Mesothelial cell of epicardium (in vitro differentiated cells): ENCODE data around the gene DACT3. TPM values are rescaled to one million over a fixed set of nuclear protein-coding genes. Genes with fewer than 3 reads are reported as not detected.
"Not testable (repeated sequence)": the region's sequence is repeated elsewhere in the genome, so short reads cannot be mapped to it uniquely, and the experiment has no call there.

Source experiments
- DNase-seq, 2 experiments: peaks; one replicate each; pipeline ENCODE4 v3.0.0; 2021; ENCODE audit warnings: low spot score in 2 of 2; ENCODE audit not compliant: unreplicated experiment in 2 of 2
- H3K27ac Mint-ChIP-seq: 2 replicates; pipeline ENCODE4 v1.8.0; 2021; ENCODE audit warnings: mixed read lengths
- H3K27me3 Mint-ChIP-seq: 2 replicates; pipeline ENCODE4 v1.8.0; 2021; ENCODE audit warnings: low read depth, mixed read lengths
- H3K36me3 Mint-ChIP-seq: 2 replicates; pipeline ENCODE4 v1.8.0; 2021; ENCODE audit warnings: mixed read lengths
- H3K4me1 Mint-ChIP-seq: 2 replicates; pipeline ENCODE4 v1.8.0; 2021; ENCODE audit warnings: mixed read lengths
- H3K4me3 Mint-ChIP-seq: 2 replicates; pipeline ENCODE4 v1.8.0; 2021; ENCODE audit warnings: mild to moderate bottlenecking, moderate library complexity, mixed read lengths
- H3K9me3 Mint-ChIP-seq: 2 replicates; pipeline ENCODE4 v1.8.0; 2021; ENCODE audit warnings: mixed read lengths
- CTCF ChIP-seq: fragments of 200-600 bp; sonication (generic); IDR thresholded peaks from one replicate; pipeline ENCODE4 v1.5.0; 2021; ENCODE audit warnings: antibody characterized with exemption; ENCODE audit not compliant: unreplicated experiment
- total RNA-seq: library from RNA; stranded (reverse); gene quantifications from 3 replicates; pipeline ENCODE4 v1.2.1, GENCODE V29; 2021

Gene DACT3
- total RNA-seq, 1 donor from 2014 or later, result 48.8 TPM

GRCh38 chr19:46630586-46631205, 30.3 kb downstream of the DACT3 start:
- Mint-ChIP-seq H3K4me1 (peaks cover 40% of the 10 kb centered on the region), H3K27ac (peak overlapping the region; percentile 97), H3K4me3 (no peak overlapping the region), H3K36me3 (no peaks in the 10 kb centered on the region), H3K27me3 (peaks cover 18% of the 10 kb centered on the region), H3K9me3 (no peaks in the 10 kb centered on the region)
- TF ChIP-seq CTCF, result no peak
- DNase-seq, result no peak

- no peak for TF ChIP-seq CTCF
- no peak for DNase-seq
- Mint-ChIP-seq H3K4me3 (no peak overlapping the region), H3K27me3 (peaks cover 11% of the 10 kb centered on the region), H3K9me3 (no peaks in the 10 kb centered on the region), H3K27ac (peak overlapping the region; percentile 87), H3K36me3 (no peaks in the 10 kb centered on the region), H3K4me1 (peaks cover 47% of the 10 kb centered on the region)
Observed at GRCh38 chr19:46629546-46630025, 31.4 kb downstream of the DACT3 start.

- Mint-ChIP-seq H3K27ac (peak overlapping the region; percentile 43), H3K4me1 (peaks cover 50% of the 10 kb centered on the region)
- not testable (repeated sequence) for H3K9me3 Mint-ChIP-seq, H3K27me3 Mint-ChIP-seq, H3K36me3 Mint-ChIP-seq, H3K4me3 Mint-ChIP-seq, DNase-seq
Observed at GRCh38 chr19:46628970-46629369, 32.0 kb downstream of the DACT3 start.

- Mint-ChIP-seq H3K9me3 (no peaks in the 10 kb centered on the region), H3K4me1 (peaks cover 41% of the 10 kb centered on the region), H3K27ac (no peak overlapping the region), H3K36me3 (no peaks in the 10 kb centered on the region), H3K27me3 (no peaks in the 10 kb centered on the region), H3K4me3 (no peak overlapping the region)
- no peak for TF ChIP-seq CTCF
- DNase-seq, result no peak
Observed at GRCh38 chr19:46626446-46626845, 34.5 kb downstream of the DACT3 start.

GRCh38 chr19:46625731-46626130, 35.3 kb downstream of the DACT3 start:
- no peaks in the 10 kb centered on the region for H3K27me3 Mint-ChIP-seq
- no peak for TF ChIP-seq CTCF

GRCh38 chr19:46624958-46625661, 35.9 kb downstream of the DACT3 start, which contains the start of gene PTGIR:
Gene PTGIR, minus strand, starts transcription at chr19:46625089. Its CDS starts 864 bp downstream, at chr19:46624225.
- Mint-ChIP-seq H3K4me1 (peaks cover 41% of the 10 kb centered on the region), H3K36me3 (no peaks in the 10 kb centered on the region), H3K27ac (peak within 1 kb of the TSS; percentile 84), H3K9me3 (no peaks in the 10 kb centered on the region), H3K27me3 (no peaks in the 10 kb centered on the region), H3K4me3 (peak within 1 kb of the TSS; percentile 48)
- DNase-seq, result peak in 1 of 2 experiments; percentile 50
- TF ChIP-seq CTCF, result no peak

More at GRCh38 chr19:46625731-46626130, 35.3 kb downstream of the DACT3 start:
- no peaks in the 10 kb centered on the region for H3K9me3 Mint-ChIP-seq
- H3K4me3 Mint-ChIP-seq, result no peak overlapping the region
- peaks cover 41% of the 10 kb centered on the region for H3K4me1 Mint-ChIP-seq
- DNase-seq, result no peak
- no peaks in the 10 kb centered on the region for H3K36me3 Mint-ChIP-seq
- H3K27ac Mint-ChIP-seq, result peak overlapping the region; percentile 84
